Testis (tissue), 3 donors: ENCODE data around the gene PLD1. TPM values are rescaled to one million over a fixed set of nuclear protein-coding genes. Genes with fewer than 3 reads are reported as not detected.

Experiments
- DNase-seq: peaks from one replicate; pipeline ENCODE4 v3.0.0-alpha.2; 2019
- H3K27ac ChIP-seq, 2 donors: fragments of 200-600 bp; sonication (generic); one replicate each; pipeline ENCODE4 v1.5.1; 2019
- H3K27me3 ChIP-seq: fragments of 200-600 bp; sonication (generic); one replicate; pipeline ENCODE4 v1.5.1; 2019
- H3K36me3 ChIP-seq: fragments of 200-600 bp; sonication (generic); one replicate; pipeline ENCODE4 v1.5.1; 2017; ENCODE audit warnings: low read depth; ENCODE audit errors: missing control alignments
- H3K4me1 ChIP-seq: fragments of 200-600 bp; sonication (generic); one replicate; pipeline ENCODE4 v1.5.1; 2019
- H3K4me3 ChIP-seq, 2 donors: fragments of 200-600 bp; sonication (generic); one replicate each; pipeline ENCODE4 v1.5.1; 2017 to 2019
- H3K9me3 ChIP-seq: fragments of 200-600 bp; sonication (generic); one replicate; pipeline ENCODE4 v1.5.1; 2017
- POLR2A ChIP-seq: fragments of 450-650 bp; IDR thresholded peaks from one replicate; pipeline ENCODE4 v1.6.1; 2017; ENCODE audit warnings: antibody characterized with exemption, mild to moderate bottlenecking, moderate library complexity
- WGBS, 2 donors: methylation state at CpG; one replicate each; pipeline ENCODE4 v1.1.5; 2018; 5-methylcytosine and 5-hydroxymethylcytosine counted together
- intact Hi-C: fragments of 100-400 bp; cut with DNase I; formaldehyde crosslinking; loops from one replicate; pipeline ENCODE4 v1.15.1; 2023; ENCODE audit warnings: low total_unique reads
- polyA plus RNA-seq: library from polyadenylated mRNA; stranded (reverse); fragments of 350-450 nt; fragmentation: Illumina TruSeq; extraction: RNeasy Lipid Tissue Mini Kit (QIAGEN cat#74804); gene quantifications from one replicate; pipeline ENCODE4 v1.2.3, GENCODE V29; 2014; ENCODE audit warnings: low read depth, low replicate concordance; ENCODE audit not compliant: insufficient read depth
- total RNA-seq, 2 donors: library from RNA; depleted of rRNA; stranded (reverse); fragments of >200 nt; gene quantifications; one replicate each; pipeline ENCODE4 v1.2.3, GENCODE V29; 2016
- TF ChIP-seq, protein P1 (sequence below), 3 experiments: fragments of 450-650 bp in 2 of 3; fragments of 200-600 bp in 1 of 3; sonication (generic) in 1 of 3; IDR thresholded peaks; one replicate each; pipeline ENCODE4 v1.5.1; 2016 to 2019; ENCODE audit warnings: antibody characterized with exemption in 3 of 3, mild to moderate bottlenecking in 2 of 3, moderate library complexity in 1 of 3

Gene PLD1
- total and polyA plus RNA-seq, 3 donors from 2014 or later = 10.7 to 27.4 (median 19.1) TPM

GRCh38 chr3:171685116-171685895 lies 125.0 kb downstream of the PLD1 start:
- TF ChIP-seq, protein P1, sequence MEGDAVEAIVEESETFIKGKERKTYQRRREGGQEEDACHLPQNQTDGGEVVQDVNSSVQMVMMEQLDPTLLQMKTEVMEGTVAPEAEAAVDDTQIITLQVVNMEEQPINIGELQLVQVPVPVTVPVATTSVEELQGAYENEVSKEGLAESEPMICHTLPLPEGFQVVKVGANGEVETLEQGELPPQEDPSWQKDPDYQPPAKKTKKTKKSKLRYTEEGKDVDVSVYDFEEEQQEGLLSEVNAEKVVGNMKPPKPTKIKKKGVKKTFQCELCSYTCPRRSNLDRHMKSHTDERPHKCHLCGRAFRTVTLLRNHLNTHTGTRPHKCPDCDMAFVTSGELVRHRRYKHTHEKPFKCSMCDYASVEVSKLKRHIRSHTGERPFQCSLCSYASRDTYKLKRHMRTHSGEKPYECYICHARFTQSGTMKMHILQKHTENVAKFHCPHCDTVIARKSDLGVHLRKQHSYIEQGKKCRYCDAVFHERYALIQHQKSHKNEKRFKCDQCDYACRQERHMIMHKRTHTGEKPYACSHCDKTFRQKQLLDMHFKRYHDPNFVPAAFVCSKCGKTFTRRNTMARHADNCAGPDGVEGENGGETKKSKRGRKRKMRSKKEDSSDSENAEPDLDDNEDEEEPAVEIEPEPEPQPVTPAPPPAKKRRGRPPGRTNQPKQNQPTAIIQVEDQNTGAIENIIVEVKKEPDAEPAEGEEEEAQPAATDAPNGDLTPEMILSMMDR (IDR thresholded peaks at IDR 0.05) = no peak
- TF ChIP-seq POLR2A = no peak
- intact Hi-C loops = no loop called here
- no peak overlapping the region for H3K4me3 ChIP-seq
- 95 to 96% methylated on average over 6 of the region's 6 CpGs for WGBS, 2 donors
- no peaks in the 10 kb centered on the region for H3K27me3 ChIP-seq
- DNase-seq = no peak
- H3K9me3 ChIP-seq = no peaks in the 10 kb centered on the region
- no peaks in the 10 kb centered on the region for H3K4me1 ChIP-seq
- no peak overlapping the region for H3K27ac ChIP-seq
- H3K36me3 ChIP-seq = no peaks in the 10 kb centered on the region

GRCh38 chr3:171684221-171684620 lies 126.1 kb downstream of the PLD1 start:
- no peaks in the 10 kb centered on the region for H3K9me3 ChIP-seq
- 98 to 100% methylated on average over 2 of the region's 2 CpGs for WGBS, 2 donors
- H3K27ac ChIP-seq = no peak overlapping the region
- TF ChIP-seq, protein P1 (IDR thresholded peaks at IDR 0.05) = no peak
- TF ChIP-seq POLR2A = no peak
- H3K36me3 ChIP-seq = no peaks in the 10 kb centered on the region
- no peaks in the 10 kb centered on the region for H3K27me3 ChIP-seq
- no peak for DNase-seq
- no peak overlapping the region for H3K4me3 ChIP-seq
- intact Hi-C loops = no loop called here
- H3K4me1 ChIP-seq = no peaks in the 10 kb centered on the region

GRCh38 chr3:171682743-171683142 lies 127.5 kb downstream of the PLD1 start:
- intact Hi-C loops = no loop called here
- H3K36me3 ChIP-seq = no peaks in the 10 kb centered on the region
- no peak for DNase-seq
- 93 to 96% methylated on average over 3 of the region's 3 CpGs for WGBS, 2 donors
- no peaks in the 10 kb centered on the region for H3K27me3 ChIP-seq
- no peaks in the 10 kb centered on the region for H3K9me3 ChIP-seq
- no peak overlapping the region for H3K27ac ChIP-seq
- no peak overlapping the region for H3K4me3 ChIP-seq
- TF ChIP-seq, protein P1 (IDR thresholded peaks at IDR 0.05) = no peak
- no peak for TF ChIP-seq POLR2A
- H3K4me1 ChIP-seq = no peaks in the 10 kb centered on the region

GRCh38 chr3:171680726-171681411 lies 129.4 kb downstream of the PLD1 start:
- intact Hi-C loops = no loop called here
- 87 to 92% methylated on average over 6 of the region's 6 CpGs for WGBS, 2 donors
- Histone ChIP-seq H3K27me3 (no peaks in the 10 kb centered on the region), H3K9me3 (no peaks in the 10 kb centered on the region), H3K4me3 (no peak overlapping the region), H3K27ac (no peak overlapping the region), H3K36me3 (no peaks in the 10 kb centered on the region), H3K4me1 (no peaks in the 10 kb centered on the region)
- no peak for DNase-seq
- TF ChIP-seq POLR2A = no peak
- TF ChIP-seq, protein P1 (IDR thresholded peaks at IDR 0.05) = no peak
